Neural crest cell (in vitro differentiated cells): ENCODE data around the gene CD200R1. TPM values are rescaled to one million over a fixed set of nuclear protein-coding genes. Genes with fewer than 3 reads are reported as not detected.

Experiments used
- DNase-seq: peaks from one replicate; pipeline ENCODE4 v3.0.0; 2021; ENCODE audit warnings: low read depth, mixed read lengths, low spot score
- H3K27ac Mint-ChIP-seq: one replicate; pipeline ENCODE4 v1.8.0; 2021; ENCODE audit warnings: mild to moderate bottlenecking, mixed read lengths; ENCODE audit not compliant: unreplicated experiment
- H3K27me3 Mint-ChIP-seq: 2 replicates; pipeline ENCODE4 v1.8.0; 2021; ENCODE audit warnings: low read depth, mild to moderate bottlenecking, mixed read lengths
- H3K36me3 Mint-ChIP-seq: 2 replicates; pipeline ENCODE4 v1.8.0; 2021; ENCODE audit warnings: low read depth, mild to moderate bottlenecking, mixed read lengths
- H3K4me1 Mint-ChIP-seq: 2 replicates; pipeline ENCODE4 v1.8.0; 2021; ENCODE audit warnings: mixed read lengths
- H3K4me3 Mint-ChIP-seq: one replicate; pipeline ENCODE4 v1.8.0; 2021; ENCODE audit warnings: mild to moderate bottlenecking, mixed read lengths
- H3K9me3 Mint-ChIP-seq: 2 replicates; pipeline ENCODE4 v1.8.0; 2021; ENCODE audit warnings: mixed read lengths
- total RNA-seq: library from RNA; stranded (reverse); gene quantifications from 2 replicates; pipeline ENCODE4 v1.2.1, GENCODE V29; 2021
- TF ChIP-seq, protein P1 (sequence below): fragments of 200-600 bp; sonication (generic); conservative IDR thresholded peaks from 2 replicates; pipeline ENCODE4 v1.5.0; 2021; ENCODE audit warnings: antibody characterized with exemption, mild to moderate bottlenecking

CD200R1 gene
- total RNA-seq, 1 donor from 2014 or later = not detected

DNA sequence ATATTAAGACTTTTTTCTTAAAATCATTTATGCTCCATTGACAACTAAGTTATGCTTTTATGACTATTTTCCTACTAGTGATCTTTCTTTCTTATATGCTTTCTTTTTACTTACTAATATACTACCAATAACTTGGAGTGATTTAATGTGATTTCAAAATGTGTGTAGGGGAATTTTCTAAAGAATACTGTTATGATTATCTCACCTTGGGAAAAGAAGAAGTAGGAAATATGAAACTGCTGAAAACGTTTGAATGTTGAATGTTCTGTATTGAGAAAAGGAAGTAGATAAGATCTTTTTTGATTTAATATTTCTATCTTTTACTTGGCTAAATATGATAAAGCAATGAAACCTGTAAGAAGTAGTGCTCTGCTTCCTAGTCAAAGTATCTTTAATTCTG is 7.8 kb upstream of the CD200R1 start:
- Mint-ChIP-seq H3K27ac (no peak overlapping the region), H3K9me3 (no peaks in the 10 kb centered on the region), H3K4me1 (no peaks in the 10 kb centered on the region), H3K27me3 (peaks cover 11% of the 10 kb centered on the region), H3K36me3 (no peaks in the 10 kb centered on the region), H3K4me3 (no peak overlapping the region)
- TF ChIP-seq, protein P1, sequence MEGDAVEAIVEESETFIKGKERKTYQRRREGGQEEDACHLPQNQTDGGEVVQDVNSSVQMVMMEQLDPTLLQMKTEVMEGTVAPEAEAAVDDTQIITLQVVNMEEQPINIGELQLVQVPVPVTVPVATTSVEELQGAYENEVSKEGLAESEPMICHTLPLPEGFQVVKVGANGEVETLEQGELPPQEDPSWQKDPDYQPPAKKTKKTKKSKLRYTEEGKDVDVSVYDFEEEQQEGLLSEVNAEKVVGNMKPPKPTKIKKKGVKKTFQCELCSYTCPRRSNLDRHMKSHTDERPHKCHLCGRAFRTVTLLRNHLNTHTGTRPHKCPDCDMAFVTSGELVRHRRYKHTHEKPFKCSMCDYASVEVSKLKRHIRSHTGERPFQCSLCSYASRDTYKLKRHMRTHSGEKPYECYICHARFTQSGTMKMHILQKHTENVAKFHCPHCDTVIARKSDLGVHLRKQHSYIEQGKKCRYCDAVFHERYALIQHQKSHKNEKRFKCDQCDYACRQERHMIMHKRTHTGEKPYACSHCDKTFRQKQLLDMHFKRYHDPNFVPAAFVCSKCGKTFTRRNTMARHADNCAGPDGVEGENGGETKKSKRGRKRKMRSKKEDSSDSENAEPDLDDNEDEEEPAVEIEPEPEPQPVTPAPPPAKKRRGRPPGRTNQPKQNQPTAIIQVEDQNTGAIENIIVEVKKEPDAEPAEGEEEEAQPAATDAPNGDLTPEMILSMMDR = no peak
- no peak for DNase-seq

DNA sequence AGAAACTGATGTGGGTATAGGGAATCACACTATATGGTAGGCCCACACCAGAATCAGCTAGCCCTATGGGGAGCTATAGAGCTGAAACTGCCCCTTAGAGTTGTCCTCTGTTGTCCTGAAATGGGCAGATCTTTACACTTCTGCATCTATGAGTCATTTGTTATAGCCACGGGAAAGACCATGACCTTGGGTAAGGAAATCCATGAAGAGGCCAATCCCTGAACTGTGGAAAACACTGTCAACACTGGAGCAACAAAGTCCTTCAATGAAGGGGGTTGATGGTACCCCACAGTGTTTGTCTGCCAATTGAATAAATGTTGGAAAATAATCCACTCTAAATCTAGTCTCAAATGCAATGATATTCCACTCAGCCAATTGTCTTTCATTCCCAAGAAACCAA is 5.2 kb upstream of the CD200R1 start:
- Mint-ChIP-seq H3K4me3 (no peak overlapping the region), H3K4me1 (no peaks in the 10 kb centered on the region), H3K9me3 (no peaks in the 10 kb centered on the region), H3K27me3 (peaks cover 1% of the 10 kb centered on the region), H3K27ac (no peak overlapping the region), H3K36me3 (no peaks in the 10 kb centered on the region)
- TF ChIP-seq, protein P1 = no peak
- DNase-seq = no peak

DNA sequence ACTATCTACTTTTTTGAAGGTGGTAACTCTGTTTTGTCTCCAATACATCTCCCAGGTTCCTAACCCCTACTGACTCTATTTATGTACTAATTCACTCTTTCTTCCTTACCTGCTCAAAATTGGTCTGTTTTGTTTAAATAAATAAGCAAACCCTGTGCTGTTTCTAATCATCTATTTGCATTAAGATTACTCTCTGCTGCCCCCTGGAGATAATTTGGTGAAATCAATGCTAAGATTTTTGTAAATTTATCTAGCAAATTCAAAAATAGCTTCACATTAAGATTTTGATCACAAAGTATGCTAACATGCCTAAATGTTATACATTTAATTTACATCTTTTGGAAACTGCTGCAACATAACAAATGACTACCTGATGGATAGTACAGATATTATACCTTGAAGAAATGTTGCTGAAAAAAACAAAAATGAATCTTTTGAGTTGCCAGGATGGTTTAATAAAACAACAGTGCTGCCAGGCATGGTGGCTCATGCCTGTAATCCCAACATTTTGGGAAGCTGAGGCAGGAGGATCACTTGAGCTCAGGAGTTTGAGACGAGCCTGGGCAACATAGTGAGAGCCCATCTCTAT is 4.4 kb upstream of the CD200R1 start:
- TF ChIP-seq, protein P1 = peak; percentile 87
- Mint-ChIP-seq H3K27ac (no peak overlapping the region), H3K4me3 (no peak overlapping the region), H3K36me3 (no peaks in the 10 kb centered on the region), H3K9me3 (no peaks in the 10 kb centered on the region), H3K4me1 (no peaks in the 10 kb centered on the region), H3K27me3 (peaks cover 2% of the 10 kb centered on the region)
- DNase-seq = no peak

DNA sequence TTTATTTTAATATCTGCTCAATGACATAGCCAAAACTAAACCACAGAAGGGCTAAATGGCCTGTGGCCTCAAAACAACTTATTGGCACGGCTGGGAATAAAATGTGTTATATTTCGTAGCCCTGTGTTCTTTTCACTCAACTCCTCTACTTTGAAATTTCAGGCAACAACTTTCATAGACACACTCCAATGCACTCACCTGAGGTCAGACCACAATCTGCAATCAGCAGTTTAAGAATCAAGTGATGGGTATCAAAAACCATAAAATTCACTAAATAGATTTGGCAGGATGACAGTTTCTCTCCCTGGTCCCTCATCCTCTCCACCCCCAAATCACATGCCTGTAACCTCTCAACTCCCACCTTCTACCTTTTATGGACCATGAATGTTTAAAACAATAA is 2.0 kb upstream of the CD200R1 start:
- H3K36me3 Mint-ChIP-seq = no peaks in the 10 kb centered on the region
- H3K9me3 Mint-ChIP-seq = no peaks in the 10 kb centered on the region
- H3K27me3 Mint-ChIP-seq = peaks cover 15% of the 10 kb centered on the region
- H3K4me3 Mint-ChIP-seq = no peak overlapping the region
- H3K27ac Mint-ChIP-seq = no peak overlapping the region
- TF ChIP-seq, protein P1 = no peak
- no peak for DNase-seq
- H3K4me1 Mint-ChIP-seq = no peaks in the 10 kb centered on the region

DNA sequence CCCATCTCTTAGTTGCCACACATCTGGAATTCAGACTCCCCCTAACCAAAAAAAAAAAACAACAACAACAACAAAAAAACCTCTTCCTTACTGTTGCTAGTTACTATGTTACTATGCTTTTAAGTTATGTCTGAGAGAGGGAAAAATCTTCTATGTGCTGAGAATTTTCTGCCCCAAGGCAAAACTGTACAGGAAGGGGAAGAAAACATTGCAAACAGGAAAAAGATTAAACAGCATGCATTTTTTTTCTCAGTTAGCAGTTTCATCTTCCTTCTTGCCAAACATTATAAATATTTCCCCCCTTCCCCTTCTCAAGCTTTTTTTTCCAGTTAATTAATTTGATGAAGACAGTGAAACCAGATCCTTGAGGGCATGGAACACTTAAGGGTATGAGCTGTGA is 1.1 kb upstream of the CD200R1 start:
- Mint-ChIP-seq H3K27me3 (peaks cover 22% of the 10 kb centered on the region), H3K9me3 (no peaks in the 10 kb centered on the region), H3K4me3 (no peak overlapping the region), H3K4me1 (no peaks in the 10 kb centered on the region), H3K36me3 (no peaks in the 10 kb centered on the region), H3K27ac (no peak overlapping the region)
- TF ChIP-seq, protein P1 = no peak
- no peak for DNase-seq

DNA sequence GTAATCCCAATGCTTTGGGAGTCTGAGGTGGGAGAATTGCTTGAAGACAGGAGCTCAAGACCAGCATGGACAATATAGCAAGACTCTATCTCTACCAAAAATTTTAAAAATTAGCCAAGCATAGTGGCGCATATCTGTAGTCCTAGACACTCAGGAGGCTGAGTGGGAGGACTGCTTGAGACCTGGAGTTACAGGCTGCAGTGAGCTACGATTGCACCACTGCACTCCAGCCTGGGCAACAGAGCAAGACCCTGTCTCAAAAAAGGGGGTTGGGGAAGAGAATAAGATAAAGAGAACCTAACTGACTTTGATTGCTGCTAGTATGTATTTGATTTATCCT is 755 bp downstream of the CD200R1 start:
- Mint-ChIP-seq H3K4me3 (no peak overlapping the region), H3K27me3 (peaks cover 22% of the 10 kb centered on the region), H3K4me1 (no peaks in the 10 kb centered on the region), H3K27ac (no peak overlapping the region), H3K36me3 (no peaks in the 10 kb centered on the region), H3K9me3 (no peaks in the 10 kb centered on the region)
- TF ChIP-seq, protein P1 = no peak
- DNase-seq = no peak
